GM21360 (cell line): ENCODE measurements around the gene MRPL34.
"Not testable (repeated sequence)": the region's sequence is repeated elsewhere in the genome, so short reads cannot be mapped to it uniquely, and the experiment has no call there.

Experiments
- ATAC-seq: cut with Tn5 transposase; IDR thresholded peaks from one replicate; pipeline ENCODE4 v1.9.1; 2021; ENCODE audit warnings: mild to moderate bottlenecking, moderate library complexity; ENCODE audit not compliant: unreplicated experiment

The MRPL34 gene

GRCh38 chr19:17305517-17306284, at the start of gene MRPL34:
Gene MRPL34 (plus strand): TSS chr19:17305872. CDS start chr19:17305893, 21 bp downstream.
- ATAC-seq, result peak; percentile 65

- ATAC-seq, result no peak
These were observed 49.5 kb upstream of the MRPL34 start for GRCh38 chr19:17256130-17256529.

GRCh38 chr19:17259118-17259780, 46.4 kb upstream of the MRPL34 start:
- ATAC-seq, result no peak

GRCh38 chr19:17259934-17260333, 45.7 kb upstream of the MRPL34 start:
- ATAC-seq, result no peak

- peak; percentile 77 for ATAC-seq
These were observed 44.8 kb upstream of the MRPL34 start for GRCh38 chr19:17260842-17261325.

GRCh38 chr19:17262557-17262956, 43.1 kb upstream of the MRPL34 start:
- no peak for ATAC-seq

GRCh38 chr19:17263712-17264640, 41.7 kb upstream of the MRPL34 start:
- ATAC-seq, result no peak

GRCh38 chr19:17264641-17264979, 41.1 kb upstream of the MRPL34 start, which contains the start of gene USHBP1:
Gene USHBP1 (minus strand): TSS chr19:17264745. CDS start chr19:17264299, 446 bp downstream.
- no peak for ATAC-seq

- no peak for ATAC-seq
These were observed 39.6 kb upstream of the MRPL34 start for GRCh38 chr19:17266026-17266425.

- ATAC-seq, result no peak
These were observed 39.1 kb upstream of the MRPL34 start for GRCh38 chr19:17266589-17266974.

- ATAC-seq, result peak; percentile 92
These were observed 38.5 kb upstream of the MRPL34 start, which contains the start of gene BABAM1 for GRCh38 chr19:17266975-17267788. Gene BABAM1 (plus strand): TSS chr19:17267443. CDS start chr19:17268807, 1,364 bp downstream.

- ATAC-seq, result no peak
These were observed 36.9 kb upstream of the MRPL34 start for GRCh38 chr19:17268754-17269153.

GRCh38 chr19:17274892-17275291, 30.8 kb upstream of the MRPL34 start:
- ATAC-seq, result not testable (repeated sequence)

GRCh38 chr19:17275441-17276175, 30.1 kb upstream of the MRPL34 start:
- no peak for ATAC-seq

GRCh38 chr19:17279436-17279835, 26.2 kb upstream of the MRPL34 start:
- no peak for ATAC-seq

GRCh38 chr19:17281391-17282304, 24.0 kb upstream of the MRPL34 start, which contains the start of gene ANKLE1:
Gene ANKLE1 (plus strand): TSS chr19:17281901. CDS start chr19:17281921, 20 bp downstream.
- peak; percentile 36 for ATAC-seq

GRCh38 chr19:17282488-17283125, 23.1 kb upstream of the MRPL34 start:
- ATAC-seq, result peak; percentile 63

- ATAC-seq, result no peak
These were observed 22.1 kb upstream of the MRPL34 start for GRCh38 chr19:17283504-17283996.
